Chondrocyte (in vitro differentiated cells): Measurements from ENCODE around the gene RIPPLY3. TPM values are rescaled to one million over a fixed set of nuclear protein-coding genes. Genes with fewer than 3 reads are reported as not detected.

Experiments
- DNase-seq: peaks from one replicate; pipeline ENCODE4 v3.0.0; 2021; ENCODE audit warnings: mixed read lengths, low spot score
- H3K27ac Mint-ChIP-seq: one replicate; pipeline ENCODE4 v1.8.0; 2021; ENCODE audit warnings: mild to moderate bottlenecking, moderate library complexity, mixed read lengths; ENCODE audit not compliant: unreplicated experiment
- H3K27me3 Mint-ChIP-seq: 2 replicates; pipeline ENCODE4 v1.8.0; 2021; ENCODE audit warnings: low read depth, mixed read lengths
- H3K36me3 Mint-ChIP-seq: 2 replicates; pipeline ENCODE4 v1.8.0; 2021; ENCODE audit warnings: low read depth, mixed read lengths
- H3K4me1 Mint-ChIP-seq: 2 replicates; pipeline ENCODE4 v1.8.0; 2021; ENCODE audit warnings: low read depth, mild to moderate bottlenecking, mixed read lengths
- H3K4me3 Mint-ChIP-seq: one replicate; pipeline ENCODE4 v1.8.0; 2021; ENCODE audit warnings: mild to moderate bottlenecking, moderate library complexity, mixed read lengths; ENCODE audit not compliant: unreplicated experiment
- H3K9me3 Mint-ChIP-seq: 2 replicates; pipeline ENCODE4 v1.8.0; 2021; ENCODE audit warnings: low read depth, mixed read lengths
- CTCF ChIP-seq: fragments of 200-600 bp; sonication (generic); IDR thresholded peaks from 2 replicates; pipeline ENCODE4 v1.5.0; 2021; ENCODE audit warnings: antibody characterized with exemption, mild to moderate bottlenecking, moderate library complexity
- total RNA-seq: library from RNA; stranded (reverse); gene quantifications from 3 replicates; pipeline ENCODE4 v1.2.1, GENCODE V29; 2021

The RIPPLY3 gene
- total RNA-seq, 1 donor from 2014 or later: 0.37 TPM

GRCh38 chr21:36966821-36967768 is 39.4 kb upstream of the RIPPLY3 start:
- Mint-ChIP-seq H3K36me3 (no peaks in the 10 kb centered on the region), H3K27ac (peak overlapping the region; percentile 53), H3K27me3 (no peaks in the 10 kb centered on the region), H3K4me1 (peaks cover 21% of the 10 kb centered on the region), H3K9me3 (no peaks in the 10 kb centered on the region), H3K4me3 (peak overlapping the region; percentile 74)
- DNase-seq: no peak
- TF ChIP-seq CTCF: no peak

GRCh38 chr21:36968414-36968813 is 38.1 kb upstream of the RIPPLY3 start:
- peaks cover 21% of the 10 kb centered on the region for H3K4me1 Mint-ChIP-seq
- no peak overlapping the region for H3K4me3 Mint-ChIP-seq
- no peaks in the 10 kb centered on the region for H3K36me3 Mint-ChIP-seq
- H3K9me3 Mint-ChIP-seq: no peaks in the 10 kb centered on the region
- no peak overlapping the region for H3K27ac Mint-ChIP-seq
- no peaks in the 10 kb centered on the region for H3K27me3 Mint-ChIP-seq
- no peak for TF ChIP-seq CTCF
- DNase-seq: no peak

- TF ChIP-seq CTCF: no peak
- Mint-ChIP-seq H3K27me3 (no peaks in the 10 kb centered on the region), H3K4me1 (peaks cover 21% of the 10 kb centered on the region), H3K36me3 (no peaks in the 10 kb centered on the region), H3K9me3 (no peaks in the 10 kb centered on the region), H3K27ac (no peak overlapping the region), H3K4me3 (no peak overlapping the region)
- no peak for DNase-seq
Observed at GRCh38 chr21:36968976-36969375, 37.5 kb upstream of the RIPPLY3 start.

GRCh38 chr21:36973986-36974850 is 32.3 kb upstream of the RIPPLY3 start:
- no peak for DNase-seq
- Mint-ChIP-seq H3K36me3 (no peaks in the 10 kb centered on the region), H3K4me1 (peaks cover 8% of the 10 kb centered on the region), H3K27me3 (no peaks in the 10 kb centered on the region), H3K9me3 (no peaks in the 10 kb centered on the region), H3K4me3 (no peak overlapping the region), H3K27ac (no peak overlapping the region)
- TF ChIP-seq CTCF: no peak

- DNase-seq: no peak
- Mint-ChIP-seq H3K9me3 (no peaks in the 10 kb centered on the region), H3K36me3 (no peaks in the 10 kb centered on the region), H3K27ac (no peak overlapping the region), H3K4me1 (peaks cover 8% of the 10 kb centered on the region), H3K4me3 (no peak overlapping the region), H3K27me3 (no peaks in the 10 kb centered on the region)
- no peak for TF ChIP-seq CTCF
Observed at GRCh38 chr21:36974851-36975192, 31.7 kb upstream of the RIPPLY3 start.
